Gastrocnemius medialis (tissue), 4 donors: ENCODE measurements around the gene LRRC71. TPM values are rescaled to one million over a fixed set of nuclear protein-coding genes. Genes with fewer than 3 reads are reported as not detected.

Experiments used
- ATAC-seq, 2 donors: fragments of 150-250 bp; one replicate each; pipeline ENCODE4 v1.9.1; 2016
- DNase-seq, 2 donors: peaks; one replicate each; pipeline ENCODE4 v3.0.0-alpha.2; 2019
- H3K27ac ChIP-seq, 4 donors: fragments of 200-600 bp; sonication (generic); 1 replicate in 1 of 4; 2 replicates in 3 of 4; pipeline ENCODE4 v1.5.1; 2016 to 2018; ENCODE audit warnings: mild to moderate bottlenecking in 2 of 4, moderate library complexity in 1 of 4
- H3K27me3 ChIP-seq, 3 donors: fragments of 200-600 bp; sonication (generic) in 2 of 3; 1 replicate in 1 of 3; 2 replicates in 2 of 3; pipeline versions ENCODE4 v1.5.1 to v1.6.0; 2016 to 2019; ENCODE audit warnings: mild to moderate bottlenecking in 1 of 3, moderate library complexity in 1 of 3
- H3K36me3 ChIP-seq, 2 donors: fragments of 200-600 bp; sonication (generic) in 1 of 2; one replicate each; pipeline ENCODE4 v1.5.1; 2017 to 2018
- H3K4me1 ChIP-seq, 2 donors: fragments of 200-600 bp; sonication (generic) in 1 of 2; one replicate each; pipeline ENCODE4 v1.5.1; 2016 to 2017; ENCODE audit warnings: mild to moderate bottlenecking in 2 of 2
- H3K4me3 ChIP-seq, 4 donors: fragments of 200-600 bp; sonication (generic) in 3 of 4; 1 replicate in 1 of 4; 2 replicates in 3 of 4; pipeline ENCODE4 v1.5.1; 2016 to 2019; ENCODE audit warnings: mild to moderate bottlenecking in 2 of 4
- H3K9me3 ChIP-seq, 3 donors: fragments of 200-600 bp; sonication (generic) in 2 of 3; 1 replicate in 1 of 3; 2 replicates in 2 of 3; pipeline ENCODE4 v1.5.1; 2016 to 2019
- POLR2A ChIP-seq, 2 donors: fragments of 450-650 bp; IDR thresholded peaks; one replicate each; pipeline ENCODE4 v1.6.1; 2017; ENCODE audit warnings: antibody characterized with exemption in 2 of 2, mild to moderate bottlenecking in 2 of 2, moderate library complexity in 2 of 2
- in situ Hi-C, 4 donors: fragments of 200-750 bp; cut with MboI; loops; one replicate each; pipeline versions ENCODE4 v1.15.0 to v1.8.0; 2017; ENCODE audit warnings: low sequenced_read_pairs in 4 of 4
- intact Hi-C: fragments of 100-400 bp; cut with DNase I; formaldehyde crosslinking; loops from one replicate; pipeline ENCODE4 v1.15.1; 2023; ENCODE audit warnings: low total_unique reads
- total RNA-seq, 4 donors: library from RNA; depleted of rRNA; stranded (reverse); fragments of >200 nt; gene quantifications; one replicate each; pipeline versions ENCODE4 v1.1.0 to v1.2.3, GENCODE V29; 2016
- TF ChIP-seq, protein P1 (sequence below), 5 experiments: fragments of 450-650 bp in 3 of 5; fragments of 200-600 bp in 2 of 5; sonication (generic) in 2 of 5; IDR thresholded peaks in 4 of 5; conservative IDR thresholded peaks in 1 of 5; 1 replicate in 4 of 5; 2 replicates in 1 of 5; pipeline ENCODE4 v1.5.1; 2016 to 2019; ENCODE audit warnings: antibody characterized with exemption in 5 of 5, mild to moderate bottlenecking in 3 of 5, moderate library complexity in 3 of 5

LRRC71 gene
- total RNA-seq, 4 donors from 2014 or later, result not detected

DNA sequence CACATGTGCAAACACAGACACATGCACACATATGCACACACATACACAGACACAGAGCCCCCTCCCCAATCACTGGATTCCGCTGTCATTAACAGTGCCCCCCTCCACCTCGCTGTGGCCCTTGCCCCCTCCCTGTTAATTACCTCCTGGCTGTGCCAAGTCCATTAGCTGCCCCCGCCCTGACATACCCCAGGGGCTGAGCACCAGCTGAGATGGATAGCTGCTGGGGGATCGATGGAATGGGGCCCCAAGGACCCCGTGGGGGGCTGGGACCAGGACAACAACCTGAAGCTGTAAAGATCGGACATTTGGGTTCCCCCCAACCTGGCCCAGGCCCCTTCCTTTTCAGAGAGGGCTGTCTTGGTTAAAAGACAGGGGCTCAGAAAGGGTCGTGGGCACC, 36.5 kb upstream of the LRRC71 start:
- Histone ChIP-seq H3K27ac (no peak overlapping the region), H3K27me3 (peaks cover 0 to 6% (median 0%) of the 10 kb centered on the region in 3 donors), H3K36me3 (no peaks in the 10 kb centered on the region), H3K4me1 (no peaks in the 10 kb centered on the region), H3K4me3 (no peak overlapping the region), H3K9me3 (no peaks in the 10 kb centered on the region)
- intact Hi-C loops, result no loop called here
- no peak for DNase-seq
- ATAC-seq, result no peak
- in situ Hi-C loops, result loop anchor here in 2 of 4 donors (10.0 to 25.0 kb wide), 2 partner anchors 169 to 197 kb away; partner anchors contain the start of gene NES (in 1 of the 2)
- no peak for TF ChIP-seq POLR2A (IDR thresholded peaks at IDR 0.05)
- TF ChIP-seq, protein P1, sequence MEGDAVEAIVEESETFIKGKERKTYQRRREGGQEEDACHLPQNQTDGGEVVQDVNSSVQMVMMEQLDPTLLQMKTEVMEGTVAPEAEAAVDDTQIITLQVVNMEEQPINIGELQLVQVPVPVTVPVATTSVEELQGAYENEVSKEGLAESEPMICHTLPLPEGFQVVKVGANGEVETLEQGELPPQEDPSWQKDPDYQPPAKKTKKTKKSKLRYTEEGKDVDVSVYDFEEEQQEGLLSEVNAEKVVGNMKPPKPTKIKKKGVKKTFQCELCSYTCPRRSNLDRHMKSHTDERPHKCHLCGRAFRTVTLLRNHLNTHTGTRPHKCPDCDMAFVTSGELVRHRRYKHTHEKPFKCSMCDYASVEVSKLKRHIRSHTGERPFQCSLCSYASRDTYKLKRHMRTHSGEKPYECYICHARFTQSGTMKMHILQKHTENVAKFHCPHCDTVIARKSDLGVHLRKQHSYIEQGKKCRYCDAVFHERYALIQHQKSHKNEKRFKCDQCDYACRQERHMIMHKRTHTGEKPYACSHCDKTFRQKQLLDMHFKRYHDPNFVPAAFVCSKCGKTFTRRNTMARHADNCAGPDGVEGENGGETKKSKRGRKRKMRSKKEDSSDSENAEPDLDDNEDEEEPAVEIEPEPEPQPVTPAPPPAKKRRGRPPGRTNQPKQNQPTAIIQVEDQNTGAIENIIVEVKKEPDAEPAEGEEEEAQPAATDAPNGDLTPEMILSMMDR (IDR thresholded peaks at IDR 0.05 in 4 of 5, conservative IDR thresholded peaks at IDR 0.05 in 1 of 5), result no peak

DNA sequence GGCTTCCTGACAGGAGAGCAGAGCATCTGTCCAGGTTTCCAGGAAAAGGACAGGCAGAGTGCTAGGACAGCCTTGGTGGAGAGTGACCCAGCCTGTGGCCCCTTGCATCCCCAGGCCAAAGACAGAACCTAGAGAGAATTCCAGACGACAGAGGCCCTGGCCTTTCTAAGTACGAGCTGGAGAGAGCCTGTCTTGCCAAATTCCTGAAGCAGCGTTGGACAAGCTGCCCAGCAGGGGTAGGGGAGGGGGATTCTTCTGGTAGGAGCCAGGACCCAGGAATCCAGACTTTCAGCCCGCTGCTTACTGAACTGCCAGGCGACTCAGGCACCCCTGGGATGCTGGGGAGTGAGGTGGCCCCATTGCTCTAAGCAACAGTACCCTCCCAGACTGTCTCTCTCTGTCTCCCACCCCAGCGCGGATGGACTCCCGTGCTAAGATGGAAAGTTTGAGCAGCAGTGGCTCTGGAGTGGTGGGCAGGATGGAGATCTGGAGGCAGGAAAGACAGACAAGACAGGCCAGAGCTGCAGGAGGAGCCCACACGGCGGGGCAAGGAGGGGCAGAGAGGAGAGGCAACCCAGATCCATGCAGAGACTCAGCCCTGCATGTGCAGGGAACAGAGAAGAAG, 35.8 kb upstream of the LRRC71 start:
- TF ChIP-seq POLR2A (IDR thresholded peaks at IDR 0.05), result no peak
- TF ChIP-seq, protein P1 (IDR thresholded peaks at IDR 0.05 in 4 of 5, conservative IDR thresholded peaks at IDR 0.05 in 1 of 5), result no peak
- no peaks in the 10 kb centered on the region for H3K9me3 ChIP-seq
- H3K27me3 ChIP-seq, result peaks cover 0 to 6% (median 0%) of the 10 kb centered on the region in 3 donors
- no peak for DNase-seq
- no peak overlapping the region for H3K4me3 ChIP-seq
- in situ Hi-C loops, result loop anchor here in 2 of 4 donors (10.0 to 25.0 kb wide), 2 partner anchors 170 to 197 kb away; partner anchors contain the start of gene NES (in 1 of the 2)
- no peak for ATAC-seq
- H3K4me1 ChIP-seq, result no peaks in the 10 kb centered on the region
- no peak overlapping the region for H3K27ac ChIP-seq
- no peaks in the 10 kb centered on the region for H3K36me3 ChIP-seq
- intact Hi-C loops, result no loop called here

GRCh38 chr1:156885314-156885713, 35.1 kb upstream of the LRRC71 start:
- intact Hi-C loops, result no loop called here
- Histone ChIP-seq H3K9me3 (no peaks in the 10 kb centered on the region), H3K36me3 (no peaks in the 10 kb centered on the region), H3K4me3 (no peak overlapping the region), H3K27me3 (peaks cover 0 to 6% (median 0%) of the 10 kb centered on the region in 3 donors), H3K27ac (no peak overlapping the region), H3K4me1 (peaks cover 0 to 2% of the 10 kb centered on the region in 2 donors)
- in situ Hi-C loops, result loop anchor here in 2 of 4 donors (10.0 to 25.0 kb wide), 2 partner anchors 171 to 198 kb away; partner anchors contain the start of gene NES (in 1 of the 2)
- DNase-seq, result no peak
- TF ChIP-seq, protein P1 (IDR thresholded peaks at IDR 0.05 in 4 of 5, conservative IDR thresholded peaks at IDR 0.05 in 1 of 5), result no peak
- no peak for TF ChIP-seq POLR2A (IDR thresholded peaks at IDR 0.05)
- no peak for ATAC-seq

DNA sequence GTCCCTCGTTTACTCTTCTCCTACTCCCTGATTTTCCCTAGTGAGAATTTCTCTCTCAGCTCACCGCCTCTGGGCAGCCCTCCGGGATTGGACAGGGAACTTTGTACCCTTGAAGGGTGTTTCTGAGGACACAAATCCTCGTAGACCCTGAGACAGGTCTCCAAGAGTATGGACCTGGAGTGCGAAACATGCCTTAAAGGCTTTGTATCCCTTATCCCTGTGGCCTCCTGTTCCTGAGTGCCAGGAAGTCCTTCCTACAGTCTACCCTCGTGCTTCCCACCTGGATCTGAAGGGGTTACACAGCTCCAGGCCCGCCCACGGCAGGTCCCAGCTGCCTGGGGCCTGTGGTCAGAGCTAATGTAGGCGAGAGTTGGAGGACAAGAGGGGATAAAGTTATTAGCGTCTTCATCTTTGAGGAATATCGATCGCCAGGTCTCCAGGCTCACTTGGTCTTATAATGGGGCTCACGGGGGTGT, 34.5 kb upstream of the LRRC71 start:
- in situ Hi-C loops (loop anchor here in 2 of 4 donors (10.0 to 25.0 kb wide), 2 partner anchors 171 to 199 kb away; partner anchors contain the start of gene NES (in 1 of the 2)), intact Hi-C loops (no loop called here)
- no peaks in the 10 kb centered on the region for H3K36me3 ChIP-seq
- DNase-seq, result no peak
- TF ChIP-seq, protein P1 (IDR thresholded peaks at IDR 0.05 in 4 of 5, conservative IDR thresholded peaks at IDR 0.05 in 1 of 5), result no peak
- no peak for TF ChIP-seq POLR2A (IDR thresholded peaks at IDR 0.05)
- no peaks in the 10 kb centered on the region for H3K9me3 ChIP-seq
- no peak for ATAC-seq
- peaks cover 0 to 6% (median 0%) of the 10 kb centered on the region in 3 donors for H3K27me3 ChIP-seq
- no peak overlapping the region for H3K27ac ChIP-seq
- peaks cover 0 to 2% of the 10 kb centered on the region in 2 donors for H3K4me1 ChIP-seq
- no peak overlapping the region for H3K4me3 ChIP-seq
